NCI-H2081 (cell line): ENCODE results near the gene CASP3.
"Not testable (repeated sequence)": the region's sequence is repeated elsewhere in the genome, so short reads cannot be mapped to it uniquely, and the experiment has no call there.

Experiments
- DNase-seq, 2 experiments: peaks; one replicate each; lab custom pipeline; 2025; lab: John Stamatoyannopoulos, UW

The CASP3 gene

DNA sequence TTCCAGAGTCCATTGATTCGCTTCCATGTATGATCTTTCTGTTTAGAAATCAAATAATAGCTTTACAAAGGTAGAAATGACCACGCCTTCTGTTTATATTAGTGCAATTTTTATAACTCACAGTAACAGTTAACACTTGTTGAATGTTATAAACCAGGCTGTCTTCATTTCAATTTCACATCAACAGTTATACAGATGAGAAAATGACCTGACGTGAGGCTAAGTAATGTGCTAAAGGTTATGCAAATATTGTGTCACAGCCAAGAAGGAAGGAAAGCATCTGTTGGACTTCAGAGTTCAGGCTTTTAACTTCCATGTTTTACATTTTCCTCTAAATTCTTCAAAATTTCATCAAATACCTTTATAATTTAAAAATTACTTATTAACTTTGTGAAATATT is 13.9 kb downstream of the CASP3 start:
- DNase-seq, result no peak

DNA sequence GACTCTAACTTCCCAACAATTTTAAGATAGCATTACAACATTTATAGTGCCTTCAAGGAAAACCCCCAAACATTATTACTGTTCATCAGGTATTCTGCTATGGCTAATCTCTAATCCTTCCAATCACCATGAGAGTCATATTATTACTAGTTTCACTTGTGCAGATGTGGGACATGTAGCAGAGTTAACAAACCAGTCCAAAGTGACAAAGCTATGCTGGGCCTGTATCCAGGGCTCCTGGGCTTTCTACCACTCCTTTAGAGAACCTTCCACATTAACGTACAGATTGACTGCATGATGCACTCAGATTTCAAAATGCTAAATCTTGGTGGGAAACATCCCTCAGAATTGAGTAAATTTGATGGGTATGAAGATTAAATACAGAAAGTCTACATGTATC is 16.4 kb downstream of the CASP3 start:
- DNase-seq, result no peak

DNA sequence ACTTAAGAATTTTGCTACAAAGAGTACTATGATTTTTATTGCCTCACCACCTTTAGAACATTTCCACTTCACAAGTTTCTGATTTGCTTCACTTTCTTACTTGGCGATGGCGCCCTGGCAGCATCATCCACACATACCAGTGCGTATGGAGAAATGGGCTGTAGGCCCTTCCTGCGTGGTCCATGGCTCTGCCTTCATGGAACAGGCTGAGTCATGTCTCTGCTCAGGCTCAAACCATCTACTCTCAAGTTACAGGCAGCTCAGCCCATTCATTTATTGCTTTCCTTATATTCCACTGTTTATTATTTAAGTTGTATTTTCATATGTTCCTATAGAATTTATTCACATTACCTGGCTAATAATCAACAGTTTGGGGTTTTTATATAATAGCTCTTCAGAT is 21.1 kb downstream of the CASP3 start:
- no peak for DNase-seq

DNA sequence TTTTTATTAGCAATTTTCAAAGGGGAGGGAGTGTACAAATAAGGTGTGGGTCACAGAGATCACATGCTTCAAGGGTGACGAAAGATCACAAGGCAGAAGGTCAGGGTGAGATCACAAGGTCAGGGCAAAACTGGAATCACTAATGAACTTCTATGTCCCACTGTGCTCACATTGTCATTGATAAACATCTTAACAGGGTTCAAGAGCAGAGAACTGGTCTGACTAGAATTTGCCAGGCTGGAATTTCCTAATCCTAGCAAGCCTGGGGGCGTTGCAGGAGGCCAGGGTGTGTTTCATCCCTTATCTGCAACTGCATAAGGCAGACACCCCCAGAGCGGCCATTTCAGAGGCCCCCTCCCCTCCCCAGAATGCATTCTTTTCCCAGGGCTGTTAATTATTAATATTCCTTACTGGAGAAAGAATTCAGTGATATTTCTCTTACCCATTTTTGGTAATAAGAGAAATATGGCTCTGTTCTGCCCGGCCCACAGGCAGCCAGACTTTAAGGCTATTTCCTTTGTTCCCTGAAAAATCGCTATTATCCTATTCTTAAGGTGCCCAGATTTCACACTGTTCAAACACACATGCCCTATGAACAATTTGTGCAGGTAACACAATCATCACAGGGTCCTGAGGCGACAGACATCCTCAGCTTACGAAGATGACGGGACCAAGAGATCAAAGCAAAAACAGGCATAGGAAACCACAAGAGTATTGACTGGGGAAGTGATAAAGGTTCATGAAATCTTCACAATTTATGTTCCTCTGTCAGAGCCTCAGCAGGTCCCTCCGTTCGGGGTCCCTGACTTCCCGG is 23.3 kb downstream of the CASP3 start:
- not testable (repeated sequence) for DNase-seq

DNA sequence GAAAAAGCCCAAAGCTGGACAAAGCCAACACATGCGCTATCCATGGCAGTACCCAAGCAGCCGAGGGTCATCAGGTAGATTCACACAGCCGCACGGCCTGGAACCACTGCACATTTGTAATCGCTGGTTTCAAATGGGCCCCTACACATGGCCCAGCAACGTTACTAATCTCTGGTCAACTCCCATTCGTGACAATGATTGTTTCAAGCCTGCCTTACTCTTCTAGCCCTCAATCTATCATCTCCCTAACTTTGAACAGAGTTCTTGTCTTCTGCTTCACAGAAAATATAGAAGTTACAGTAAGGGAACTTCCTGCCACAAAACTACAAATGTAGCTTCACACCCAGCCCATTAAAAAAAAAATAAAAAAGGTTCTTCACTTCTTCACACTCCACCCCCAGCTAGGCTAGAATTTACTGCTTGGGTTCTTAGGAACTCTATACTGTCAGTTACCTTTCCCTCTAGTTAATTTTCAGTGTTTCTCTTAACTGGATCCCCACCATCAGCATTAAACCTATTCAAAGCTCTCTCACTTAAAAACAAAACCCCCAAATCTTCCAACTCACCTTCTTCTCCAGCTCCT is 24.2 kb downstream of the CASP3 start:
- no peak for DNase-seq

DNA sequence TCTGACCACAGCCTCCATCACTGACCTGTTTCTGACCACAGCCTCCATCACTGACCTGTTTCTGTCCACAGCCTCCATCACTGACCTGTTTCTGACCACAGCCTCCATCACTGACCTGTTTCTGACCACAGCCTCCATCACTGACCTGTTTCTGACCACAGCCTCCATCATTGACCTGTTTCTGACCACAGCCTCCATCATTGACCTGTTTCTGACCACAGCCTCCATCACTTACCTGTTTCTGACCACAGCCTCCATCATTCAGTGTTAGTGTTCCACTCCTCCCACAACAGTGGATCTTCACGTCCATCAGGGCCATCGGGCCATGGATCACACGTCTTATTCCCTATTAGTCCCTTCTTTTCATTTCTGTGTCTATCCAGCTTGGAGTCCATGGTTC is 24.7 kb downstream of the CASP3 start:
- DNase-seq, result not testable (repeated sequence)

DNA sequence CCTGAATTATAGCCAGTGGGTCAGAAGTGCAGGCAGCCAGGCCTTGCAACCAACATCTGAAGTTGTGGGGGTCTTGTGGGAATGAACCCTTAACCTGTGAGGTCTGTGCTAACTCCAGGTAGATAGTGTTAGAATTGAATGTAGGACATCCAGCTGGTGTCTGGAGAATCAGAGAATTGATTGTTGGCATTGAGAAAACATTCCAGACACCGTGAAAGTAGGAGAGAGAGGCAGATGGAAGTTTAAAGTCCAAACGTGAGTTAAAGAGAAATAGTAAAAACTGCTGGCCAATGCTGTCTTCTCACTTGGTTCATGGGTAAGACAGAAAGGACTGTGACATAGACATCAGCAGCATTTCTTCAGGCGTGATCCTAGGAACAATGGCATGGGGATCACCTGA is 27.7 kb downstream of the CASP3 start:
- DNase-seq, result no peak

DNA sequence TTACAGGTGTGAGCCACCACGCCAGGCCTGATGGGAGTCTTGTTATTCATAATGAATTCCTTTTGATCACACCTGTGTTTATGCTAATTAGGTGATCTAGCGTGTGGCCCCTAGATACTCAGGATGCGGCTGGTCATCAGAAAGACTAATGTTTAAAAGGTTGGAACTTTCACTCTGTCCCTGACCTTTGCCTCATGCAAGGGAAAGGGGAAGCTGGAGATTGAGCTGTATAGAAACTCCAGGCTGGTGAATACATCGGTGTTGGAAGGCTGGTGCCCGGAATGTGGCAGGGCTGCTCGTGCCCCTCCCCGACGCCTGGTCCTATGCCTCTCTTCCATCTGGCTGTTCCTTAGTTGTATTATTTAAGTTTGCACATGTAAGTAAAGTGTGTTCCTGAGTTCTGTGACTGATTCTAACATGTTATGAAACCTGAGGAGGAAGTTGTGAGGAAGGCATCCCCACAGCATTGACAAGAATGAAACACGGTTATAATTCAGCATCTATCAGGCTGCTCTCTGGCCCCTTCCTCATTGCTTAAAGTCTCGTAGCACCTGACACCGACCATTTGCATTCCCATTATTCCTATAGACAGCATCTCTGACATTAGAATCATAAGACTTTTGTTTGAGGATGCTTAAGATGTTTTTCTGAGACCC is 28.9 kb downstream of the CASP3 start:
- no peak for DNase-seq

DNA sequence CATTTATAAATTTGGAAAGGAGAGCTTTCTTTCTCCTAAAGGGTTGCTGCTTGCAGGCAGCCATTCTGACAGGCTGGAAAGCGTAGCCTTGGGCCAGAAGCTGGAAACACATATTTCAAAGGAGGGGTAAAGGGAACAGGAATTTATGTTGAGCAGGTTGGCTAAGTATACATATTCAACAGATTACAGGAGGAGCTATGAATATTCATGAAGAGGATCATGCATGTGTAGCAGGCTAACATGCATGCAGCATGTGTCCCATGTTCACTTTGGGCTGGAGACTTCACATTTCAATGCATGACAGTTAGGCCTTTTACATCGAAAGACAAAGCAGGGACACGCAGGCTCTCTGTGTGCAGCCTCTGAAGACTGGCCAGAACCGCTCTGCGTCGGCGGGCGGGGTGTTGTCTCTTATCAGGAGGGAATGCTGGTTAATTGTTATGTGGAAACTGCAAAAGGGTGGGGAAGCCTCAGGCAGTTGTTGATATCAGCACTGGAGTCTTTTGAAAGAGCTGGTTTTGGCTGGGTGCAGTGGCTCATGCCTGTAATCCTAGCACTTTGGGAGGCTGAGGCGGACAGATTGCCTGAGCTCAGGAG is 31.5 kb downstream of the CASP3 start:
- no peak for DNase-seq

DNA sequence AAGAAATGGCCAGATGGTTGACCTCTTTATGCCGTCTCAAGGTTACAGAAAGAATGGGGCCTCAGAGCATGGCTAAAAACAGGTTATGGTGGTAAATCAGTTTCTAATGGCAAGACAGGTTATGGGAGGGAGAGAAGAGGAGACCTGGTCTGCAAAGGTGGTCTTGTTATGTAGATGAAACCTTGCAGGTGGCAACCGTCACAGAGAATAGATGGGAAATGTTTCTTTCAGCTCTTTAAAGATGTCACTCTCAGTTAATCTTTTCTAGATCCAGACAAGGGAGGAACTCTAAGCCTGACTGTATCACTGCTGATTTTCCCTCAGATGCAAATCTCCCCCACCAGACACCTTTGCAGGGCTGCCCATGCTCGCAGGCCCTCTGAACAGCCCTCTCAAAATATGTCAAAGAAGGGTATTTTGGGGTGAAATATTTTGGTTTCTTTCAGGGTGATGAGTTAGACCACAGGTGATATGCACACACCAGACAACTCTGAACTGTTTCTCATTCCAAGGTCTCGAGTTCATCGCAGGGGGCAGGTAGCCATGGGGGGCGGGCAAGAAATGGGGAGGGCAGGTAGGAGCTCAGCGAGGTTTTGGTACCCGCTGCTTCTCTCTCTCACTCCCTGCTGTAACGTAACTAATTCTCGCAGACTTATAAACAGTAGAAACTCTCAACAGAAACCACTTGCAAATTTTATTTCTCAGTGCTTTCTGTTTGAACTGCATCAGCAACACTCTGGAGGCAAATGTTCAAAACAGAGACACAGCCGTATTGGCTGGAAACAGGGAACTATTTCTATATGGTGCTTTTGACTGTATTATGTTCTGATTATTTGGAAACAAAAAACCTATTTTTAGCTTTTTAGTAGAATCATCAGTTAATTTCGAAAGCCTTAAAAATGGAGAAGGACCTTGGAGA is 32.4 kb downstream of the CASP3 start:
- no peak for DNase-seq

DNA sequence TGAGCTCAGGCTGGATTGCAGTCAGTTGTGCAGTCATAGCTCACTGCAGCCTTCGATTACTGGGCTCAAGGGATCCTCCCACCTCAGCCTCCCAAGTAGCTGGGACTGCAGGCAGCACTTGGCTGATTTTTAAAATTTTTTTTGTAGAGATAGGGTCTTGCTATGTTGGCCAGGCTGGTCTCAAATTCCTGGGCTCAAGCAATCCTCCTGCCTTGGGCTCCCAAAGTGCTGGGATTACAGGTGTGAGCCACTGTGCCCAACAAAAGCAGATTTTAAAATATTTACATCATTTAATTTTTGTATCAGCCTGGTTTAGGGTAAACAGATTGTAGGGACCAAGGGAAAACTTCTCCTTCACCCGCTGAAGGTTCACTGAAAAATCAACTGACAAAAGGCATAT is 33.1 kb downstream of the CASP3 start:
- not testable (repeated sequence) for DNase-seq

DNA sequence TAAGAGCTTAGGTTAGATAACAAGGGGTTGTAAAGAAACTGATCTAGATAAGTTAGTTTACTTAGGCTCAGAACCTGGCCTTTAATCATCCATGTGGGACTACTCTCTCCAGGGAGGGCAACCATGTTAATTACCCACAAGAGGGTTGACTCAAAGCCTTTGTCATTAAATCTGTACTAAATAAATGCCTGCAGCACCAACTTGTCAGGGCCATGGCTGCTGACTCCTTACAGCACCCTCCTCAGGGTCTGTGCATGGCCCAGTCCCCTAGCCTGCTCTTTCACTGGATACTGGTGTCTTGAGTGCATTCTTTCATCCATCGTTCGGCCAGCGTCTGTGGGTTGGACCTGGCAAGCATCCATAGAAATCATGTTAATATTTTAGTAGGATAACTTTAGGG is 34.7 kb downstream of the CASP3 start:
- no peak for DNase-seq

DNA sequence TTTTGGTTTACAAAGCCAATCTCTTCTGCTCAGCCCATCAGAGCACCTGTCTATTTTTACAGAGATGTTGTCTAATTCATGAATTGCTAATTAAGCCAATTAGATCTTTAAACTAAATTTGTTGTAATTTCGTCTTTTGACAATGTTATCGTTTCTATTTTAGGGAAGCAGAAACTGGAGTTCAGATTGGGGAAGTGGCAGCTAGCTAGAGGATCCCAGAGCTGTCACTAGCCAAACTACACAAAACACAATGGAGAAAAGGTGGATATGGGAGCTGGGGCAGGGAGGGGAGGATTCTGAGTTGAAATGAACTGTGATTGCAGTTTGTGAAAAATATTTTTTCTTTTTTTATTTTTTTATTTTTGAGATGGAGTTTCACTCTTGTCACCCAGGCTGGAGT is 35.8 kb downstream of the CASP3 start:
- no peak for DNase-seq

DNA sequence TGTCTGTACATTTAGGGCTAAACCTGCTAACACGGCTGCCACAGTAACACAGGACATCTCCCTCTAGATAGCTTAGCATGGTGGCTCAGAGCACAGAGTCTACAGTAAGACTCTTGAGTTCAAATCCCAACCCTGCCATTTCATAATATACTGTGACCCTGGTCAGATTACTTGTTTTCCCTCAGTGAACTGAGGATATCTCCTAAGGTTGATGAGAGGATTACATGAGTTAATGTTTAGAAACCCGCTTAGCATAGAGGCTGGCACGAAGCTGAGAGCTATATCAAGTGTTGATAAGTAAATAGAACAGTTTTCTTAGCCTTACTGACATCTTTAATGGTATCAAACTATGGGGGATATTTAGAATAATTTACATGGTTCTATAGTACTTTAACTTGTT is 37.2 kb downstream of the CASP3 start:
- no peak for DNase-seq

DNA sequence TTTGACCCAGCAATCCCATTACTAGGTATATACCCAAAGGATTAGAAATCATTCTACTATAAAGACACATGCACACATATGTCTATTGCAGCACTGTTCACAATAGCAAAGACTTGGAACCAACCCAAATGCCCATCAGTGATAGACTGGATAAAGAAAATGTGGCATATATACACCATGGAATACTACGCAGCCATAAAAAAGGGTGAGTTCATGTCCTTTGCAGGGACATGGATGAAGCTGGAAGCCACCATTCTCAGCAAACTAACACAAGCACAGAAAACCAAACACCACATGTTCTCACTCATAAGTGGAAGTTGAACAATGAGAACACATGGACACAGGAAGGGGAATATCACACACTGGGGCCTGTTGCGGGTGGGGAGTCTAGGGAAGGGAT is 41.8 kb downstream of the CASP3 start:
- DNase-seq, result not testable (repeated sequence)

DNA sequence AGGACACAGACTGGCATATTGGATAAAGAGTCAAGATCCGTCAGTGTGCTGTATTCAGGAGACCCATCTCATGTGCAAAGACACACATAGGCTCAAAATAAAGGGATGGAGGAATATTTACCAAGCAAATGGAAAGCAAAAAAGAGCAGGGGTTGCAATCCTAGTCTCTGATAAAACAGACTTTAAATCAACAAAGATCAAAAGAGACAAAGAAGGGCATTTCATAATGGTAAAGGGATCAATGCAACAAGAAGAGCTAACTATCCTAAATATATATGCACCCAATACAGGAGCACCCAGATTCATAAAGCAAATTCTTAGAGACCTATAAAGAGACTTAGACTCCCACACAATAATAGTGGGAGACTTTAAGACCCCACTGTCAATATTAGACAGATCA is 46.4 kb downstream of the CASP3 start:
- not testable (repeated sequence) for DNase-seq

DNA sequence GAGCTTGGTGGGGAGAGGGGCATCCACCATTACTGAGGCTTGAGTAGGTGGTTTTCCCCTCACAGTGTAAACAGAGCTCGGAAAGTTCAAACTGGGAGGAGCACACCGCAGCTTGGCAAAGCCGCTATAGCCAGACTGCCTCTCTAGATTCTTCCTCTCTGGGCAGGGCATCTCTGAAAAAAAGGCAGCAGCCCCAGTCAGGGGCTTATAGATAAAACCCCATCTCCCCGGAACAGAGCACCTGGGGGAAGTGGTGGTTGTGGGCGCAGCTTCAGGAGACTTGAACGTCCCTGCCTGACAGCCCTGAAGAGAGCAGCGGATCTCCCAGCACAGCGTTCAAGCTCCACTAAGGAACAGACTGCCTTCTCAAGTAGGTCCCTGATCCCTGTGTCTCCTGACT is 48.3 kb downstream of the CASP3 start:
- not testable (repeated sequence) for DNase-seq

DNA sequence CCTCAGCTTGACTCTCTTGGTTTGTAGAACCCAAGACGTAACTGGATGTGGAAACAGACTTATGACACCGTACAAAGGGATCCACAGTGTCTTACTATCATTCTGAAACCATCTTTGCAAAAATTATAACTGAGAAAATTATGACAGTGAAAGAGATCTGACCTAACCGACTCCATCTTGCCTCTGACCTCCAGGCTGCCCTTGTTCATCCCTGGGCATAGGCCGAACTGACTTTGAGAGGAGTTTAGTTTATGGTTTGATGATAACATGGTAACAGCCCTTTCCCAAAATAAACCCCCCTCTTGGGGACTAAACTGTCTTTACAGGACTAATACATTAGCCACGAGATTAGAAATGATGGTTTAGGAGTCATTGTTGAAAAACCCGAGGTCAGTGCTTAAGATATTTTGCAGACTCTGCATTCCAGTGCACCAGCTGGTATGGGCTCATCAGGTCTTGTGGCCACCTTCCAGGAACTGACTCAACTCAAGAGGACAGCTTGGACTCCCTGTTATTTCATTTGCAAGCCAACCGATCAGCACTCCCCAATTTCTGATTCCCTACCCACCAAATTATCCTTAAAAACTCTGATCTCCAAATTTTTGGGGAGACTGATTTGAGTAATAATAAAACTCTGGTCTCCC is 49.6 kb downstream of the CASP3 start:
- no peak for DNase-seq

DNA sequence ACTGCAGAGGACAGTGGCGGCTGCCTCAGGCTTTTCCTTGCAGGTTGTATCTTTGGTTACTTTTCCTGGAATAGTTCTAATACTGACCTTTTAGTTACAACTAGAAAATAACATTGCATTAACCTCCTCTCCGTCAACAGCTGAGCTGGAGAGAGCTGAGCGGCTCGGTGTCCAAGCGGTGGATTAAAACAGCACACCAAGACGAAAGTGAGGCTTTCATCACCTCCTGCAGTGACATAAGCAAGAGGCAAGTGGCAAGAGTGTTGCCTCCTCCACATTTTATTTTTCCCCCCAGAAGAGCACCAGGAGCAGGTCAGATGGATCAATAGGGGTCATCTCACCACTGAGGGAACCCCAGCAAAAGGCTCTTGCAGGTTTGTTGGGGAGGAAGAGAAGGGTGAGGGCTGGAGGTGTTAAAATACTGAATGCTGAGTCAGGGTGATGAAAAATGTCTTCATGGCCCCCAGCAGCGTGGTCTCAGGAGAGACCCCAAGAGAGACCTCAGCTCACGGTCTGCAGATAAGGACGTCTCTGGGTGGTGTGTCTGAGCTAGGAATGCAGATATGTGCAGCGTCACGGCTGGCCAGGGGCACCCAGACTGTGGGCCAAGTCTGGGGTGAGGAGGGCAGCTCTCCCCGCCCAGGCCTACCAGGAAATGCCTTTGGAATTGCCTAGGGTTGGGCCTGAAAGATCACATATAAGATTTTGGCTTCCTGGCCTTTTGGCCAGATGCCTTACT is 50.3 kb downstream of the CASP3 start:
- DNase-seq, result no peak

DNA sequence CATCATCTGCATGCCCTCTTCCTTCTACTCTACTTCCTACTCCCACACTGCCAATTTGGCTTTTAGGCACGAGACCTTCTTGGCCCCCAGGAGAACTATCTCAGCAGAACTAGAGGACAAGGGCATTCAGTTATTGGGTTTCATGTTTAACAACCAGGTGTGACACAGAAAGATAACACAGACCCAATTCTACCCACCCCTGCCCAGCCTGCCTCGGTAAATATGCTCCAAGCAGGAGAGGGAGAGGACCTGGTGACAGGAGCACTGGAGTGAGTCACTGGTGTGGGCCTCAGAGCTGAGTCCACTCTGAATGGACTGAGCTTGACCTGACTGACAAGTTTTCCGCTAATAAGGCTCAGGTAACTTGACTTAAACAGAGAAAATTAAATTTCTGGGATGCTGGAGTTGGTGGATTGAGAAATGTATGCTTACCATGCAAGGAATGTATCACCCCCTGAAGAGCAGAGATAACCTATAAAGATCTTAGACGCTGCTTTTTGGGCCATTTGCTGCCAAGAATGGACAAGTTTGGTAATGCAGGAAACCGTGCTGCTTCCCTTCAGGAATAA is 52.5 kb downstream of the CASP3 start:
- no peak for DNase-seq
